ENCODE results near the gene CACHD1.
"Not testable (repeated sequence)": the region's sequence is repeated elsewhere in the genome, so short reads cannot be mapped to it uniquely, and the experiment has no call there.

The CACHD1 gene

GRCh38 chr1:64685217-64685616 is 215.3 kb downstream of the CACHD1 start:
- Mint-ChIP-seq H3K4me1 (no peaks in the 10 kb centered on the region), H3K36me3 (no peaks in the 10 kb centered on the region), H3K27me3 (no peaks in the 10 kb centered on the region), H3K4me3 (no peak overlapping the region), H3K9me3 (no peaks in the 10 kb centered on the region), H3K27ac (no peak overlapping the region)

DNA sequence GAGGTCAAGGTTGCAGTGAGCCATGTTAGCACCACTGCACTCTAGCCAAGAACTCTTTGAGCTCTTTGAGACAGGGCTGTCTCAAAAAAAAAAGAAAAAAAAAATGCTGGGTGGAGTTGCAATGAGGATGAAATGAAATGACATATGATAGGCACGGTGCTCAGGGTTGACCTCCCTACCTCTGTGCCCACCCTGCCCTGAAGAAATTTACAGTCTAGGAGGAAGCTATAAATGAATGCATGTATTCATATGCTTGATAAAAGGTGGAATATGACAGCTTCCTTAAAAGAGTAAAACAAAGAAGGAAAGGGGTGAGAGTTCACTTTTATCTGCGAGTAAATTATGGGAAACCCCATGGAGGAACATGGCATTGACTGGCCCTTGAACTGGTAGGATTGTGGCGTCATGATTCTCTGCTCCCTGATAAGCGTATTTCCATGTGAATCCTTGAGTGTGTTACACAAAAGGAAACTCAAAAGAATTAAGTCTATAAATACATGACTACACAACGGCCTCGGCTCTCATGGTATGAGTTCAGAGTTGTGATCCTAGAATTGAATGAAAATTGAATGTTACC is 215.9 kb downstream of the CACHD1 start:
- no peaks in the 10 kb centered on the region for H3K9me3 Mint-ChIP-seq
- H3K4me3 Mint-ChIP-seq: no peak overlapping the region
- no peak overlapping the region for H3K27ac Mint-ChIP-seq
- H3K4me1 Mint-ChIP-seq: no peaks in the 10 kb centered on the region
- H3K36me3 Mint-ChIP-seq: no peaks in the 10 kb centered on the region
- H3K27me3 Mint-ChIP-seq: no peaks in the 10 kb centered on the region

DNA sequence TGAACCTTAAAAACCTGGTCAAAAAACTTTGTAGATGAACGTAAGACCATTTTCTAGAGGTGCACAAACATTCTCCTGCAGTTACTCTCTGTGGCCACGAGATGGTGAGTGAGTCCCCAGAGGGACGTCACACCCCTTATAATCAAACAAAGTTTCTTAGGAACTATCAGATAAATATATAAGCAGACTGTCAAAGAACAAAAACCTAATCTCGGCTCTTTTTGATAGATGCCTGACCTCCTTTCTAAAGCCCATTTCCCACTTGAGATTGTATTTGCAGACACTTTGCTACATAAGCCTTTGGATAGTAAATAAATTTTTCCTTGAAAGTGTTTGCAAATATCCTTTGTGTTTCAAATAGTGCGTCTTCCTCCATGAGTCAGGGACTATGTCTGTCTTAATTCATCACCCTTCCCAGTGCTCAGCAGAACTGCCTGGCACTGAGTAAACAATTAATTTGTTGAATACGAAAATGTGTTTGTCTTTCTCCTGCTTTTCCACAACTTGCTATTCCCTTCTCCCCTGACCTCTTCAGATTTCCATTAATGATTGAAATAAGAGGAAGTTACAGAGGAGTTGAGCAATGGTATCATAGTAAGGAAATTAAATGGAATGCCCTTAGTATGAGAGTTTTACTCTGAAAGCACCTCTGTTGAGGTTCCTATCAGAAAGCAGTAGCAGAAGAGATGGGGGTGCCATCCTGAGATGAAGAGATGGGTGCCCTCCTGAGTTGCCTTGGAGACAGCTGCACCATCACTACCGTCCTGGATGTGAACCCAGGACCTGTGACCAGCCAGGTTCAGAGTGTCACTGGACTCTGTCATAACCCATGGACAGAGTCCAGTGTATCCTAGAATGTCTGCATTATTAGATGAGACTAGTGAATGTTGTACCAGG is 217.1 kb downstream of the CACHD1 start:
- Mint-ChIP-seq H3K4me3 (no peak overlapping the region), H3K27me3 (no peaks in the 10 kb centered on the region), H3K9me3 (no peaks in the 10 kb centered on the region), H3K4me1 (no peaks in the 10 kb centered on the region), H3K27ac (no peak overlapping the region), H3K36me3 (no peaks in the 10 kb centered on the region)

GRCh38 chr1:64687725-64688327 is 217.9 kb downstream of the CACHD1 start:
- Mint-ChIP-seq H3K36me3 (no peaks in the 10 kb centered on the region), H3K4me1 (no peaks in the 10 kb centered on the region)

DNA sequence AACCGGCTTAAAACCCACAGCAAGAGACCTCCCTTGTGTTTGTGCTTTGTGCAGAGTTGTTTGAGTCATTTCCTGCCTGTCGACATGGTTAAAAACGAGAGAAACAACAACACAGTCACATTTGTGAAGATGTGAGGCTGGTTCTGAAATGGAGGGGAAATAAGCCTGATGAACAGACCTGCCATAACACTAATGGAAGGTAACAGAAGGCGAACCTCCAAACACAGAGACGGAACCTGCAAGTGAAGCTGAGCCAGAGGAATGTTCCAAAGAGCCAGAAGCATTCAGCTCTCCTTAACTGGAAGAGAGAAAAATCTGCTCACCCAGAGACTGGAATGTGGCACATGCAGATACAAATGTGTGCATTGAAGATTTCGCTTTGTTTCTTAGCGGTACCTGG is 221.7 kb downstream of the CACHD1 start:
- H3K27ac Mint-ChIP-seq: no peak overlapping the region
- no peaks in the 10 kb centered on the region for H3K36me3 Mint-ChIP-seq
- H3K27me3 Mint-ChIP-seq: no peaks in the 10 kb centered on the region
- no peaks in the 10 kb centered on the region for H3K9me3 Mint-ChIP-seq
- no peaks in the 10 kb centered on the region for H3K4me1 Mint-ChIP-seq
- H3K4me3 Mint-ChIP-seq: no peak overlapping the region

More at GRCh38 chr1:64687725-64688327, 217.9 kb downstream of the CACHD1 start:
- H3K4me3 Mint-ChIP-seq: no peak overlapping the region
- no peak overlapping the region for H3K27ac Mint-ChIP-seq
- H3K27me3 Mint-ChIP-seq: no peaks in the 10 kb centered on the region
- no peaks in the 10 kb centered on the region for H3K9me3 Mint-ChIP-seq

DNA sequence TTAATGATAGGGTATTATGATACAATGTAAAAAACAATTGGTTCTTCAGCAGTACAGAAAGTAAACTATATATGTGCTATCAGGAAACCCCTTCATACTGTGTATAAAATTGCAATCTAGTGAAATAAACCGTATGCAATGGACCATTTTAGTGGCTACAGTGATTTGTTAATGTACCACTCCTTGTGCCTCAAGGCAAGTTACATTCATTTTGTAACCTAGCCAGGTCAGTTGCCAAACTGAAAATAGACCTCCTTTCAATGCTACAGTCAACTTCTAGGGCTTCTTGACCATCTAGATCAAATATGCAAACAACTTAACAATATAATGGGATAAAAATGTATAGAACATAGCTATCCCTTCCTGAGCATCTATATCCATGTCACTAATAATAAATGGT is 223.0 kb downstream of the CACHD1 start:
- Mint-ChIP-seq H3K36me3 (no peaks in the 10 kb centered on the region), H3K4me1 (no peaks in the 10 kb centered on the region), H3K4me3 (no peak overlapping the region), H3K27ac (no peak overlapping the region), H3K9me3 (no peaks in the 10 kb centered on the region), H3K27me3 (no peaks in the 10 kb centered on the region)

DNA sequence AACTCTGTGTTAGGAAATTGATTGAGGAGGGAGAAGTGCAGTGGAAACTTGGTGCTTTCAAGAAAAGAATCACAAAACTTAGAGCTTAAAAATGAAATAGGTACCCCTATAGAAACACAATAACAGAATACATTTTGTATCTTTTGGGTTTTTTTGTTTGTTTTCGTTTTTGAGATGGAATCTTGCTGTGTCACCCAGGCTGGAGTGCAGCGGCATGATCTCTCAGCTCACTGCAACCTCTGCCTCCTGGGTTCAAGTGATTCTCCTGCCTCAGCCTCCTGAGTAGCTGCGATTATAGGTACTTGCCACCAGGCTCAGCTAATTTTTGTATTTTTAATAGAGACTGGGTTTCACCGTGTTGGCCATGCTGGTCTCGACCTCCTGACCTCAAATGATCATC is 223.5 kb downstream of the CACHD1 start:
- Mint-ChIP-seq H3K4me3 (no peak overlapping the region), H3K27me3 (no peaks in the 10 kb centered on the region), H3K36me3 (no peaks in the 10 kb centered on the region), H3K4me1 (no peaks in the 10 kb centered on the region), H3K27ac (no peak overlapping the region), H3K9me3 (no peaks in the 10 kb centered on the region)

GRCh38 chr1:64696879-64697278 is 226.9 kb downstream of the CACHD1 start:
- H3K4me1 Mint-ChIP-seq: no peaks in the 10 kb centered on the region
- no peaks in the 10 kb centered on the region for H3K27me3 Mint-ChIP-seq
- no peaks in the 10 kb centered on the region for H3K9me3 Mint-ChIP-seq
- no peaks in the 10 kb centered on the region for H3K36me3 Mint-ChIP-seq
- H3K4me3 Mint-ChIP-seq: no peak overlapping the region
- no peak overlapping the region for H3K27ac Mint-ChIP-seq

- no peaks in the 10 kb centered on the region for H3K36me3 Mint-ChIP-seq
- no peaks in the 10 kb centered on the region for H3K4me1 Mint-ChIP-seq
- H3K9me3 Mint-ChIP-seq: no peaks in the 10 kb centered on the region
- no peak overlapping the region for H3K4me3 Mint-ChIP-seq
- peaks cover 4% of the 10 kb centered on the region for H3K27me3 Mint-ChIP-seq
- no peak overlapping the region for H3K27ac Mint-ChIP-seq
Measured at GRCh38 chr1:64699327-64699726, 229.4 kb downstream of the CACHD1 start.

DNA sequence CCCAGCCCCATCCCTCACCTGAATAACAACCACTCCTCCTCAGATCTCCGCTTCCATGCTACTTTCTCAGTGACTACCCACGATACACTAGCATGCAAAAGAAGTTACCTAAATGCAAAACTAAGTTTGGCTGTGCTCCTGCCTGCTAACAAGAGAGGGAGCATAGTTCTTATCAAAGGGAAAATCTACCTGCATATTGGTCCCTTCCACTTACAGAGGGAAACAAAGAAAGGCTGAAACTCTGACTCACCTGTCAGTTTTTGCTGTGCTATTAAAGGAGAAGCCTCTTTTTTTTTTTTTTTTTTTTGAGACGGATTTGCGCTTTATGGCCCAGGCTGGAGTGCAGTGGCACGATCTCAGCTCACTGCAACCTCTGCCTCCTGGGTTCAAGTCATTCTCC is 231.1 kb downstream of the CACHD1 start:
- no peaks in the 10 kb centered on the region for H3K36me3 Mint-ChIP-seq
- no peak overlapping the region for H3K27ac Mint-ChIP-seq
- no peaks in the 10 kb centered on the region for H3K4me1 Mint-ChIP-seq
- H3K27me3 Mint-ChIP-seq: peaks cover 4% of the 10 kb centered on the region
- H3K9me3 Mint-ChIP-seq: no peaks in the 10 kb centered on the region
- no peak overlapping the region for H3K4me3 Mint-ChIP-seq

DNA sequence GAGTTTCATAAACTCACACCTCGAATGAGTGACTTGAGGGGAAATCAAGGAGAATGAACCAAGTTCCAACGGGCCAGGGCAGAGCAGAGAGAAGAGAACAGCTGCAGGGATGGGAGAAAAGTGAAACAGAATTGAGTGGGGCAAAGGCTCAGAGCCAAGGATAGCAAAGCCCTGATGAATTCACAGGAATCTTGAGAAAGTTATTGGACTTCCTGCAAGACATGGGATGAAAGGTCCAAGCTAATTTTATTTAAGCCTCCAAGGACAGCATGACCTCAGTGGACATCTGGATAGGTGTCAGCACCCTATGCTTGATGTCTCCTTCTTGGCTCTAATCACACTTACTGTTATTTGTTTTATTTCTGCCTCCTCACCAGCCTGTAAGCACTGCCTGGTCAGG is 232.0 kb downstream of the CACHD1 start:
- peaks cover 4% of the 10 kb centered on the region for H3K27me3 Mint-ChIP-seq
- no peaks in the 10 kb centered on the region for H3K4me1 Mint-ChIP-seq
- H3K9me3 Mint-ChIP-seq: no peaks in the 10 kb centered on the region
- no peak overlapping the region for H3K27ac Mint-ChIP-seq
- H3K4me3 Mint-ChIP-seq: no peak overlapping the region
- no peaks in the 10 kb centered on the region for H3K36me3 Mint-ChIP-seq

DNA sequence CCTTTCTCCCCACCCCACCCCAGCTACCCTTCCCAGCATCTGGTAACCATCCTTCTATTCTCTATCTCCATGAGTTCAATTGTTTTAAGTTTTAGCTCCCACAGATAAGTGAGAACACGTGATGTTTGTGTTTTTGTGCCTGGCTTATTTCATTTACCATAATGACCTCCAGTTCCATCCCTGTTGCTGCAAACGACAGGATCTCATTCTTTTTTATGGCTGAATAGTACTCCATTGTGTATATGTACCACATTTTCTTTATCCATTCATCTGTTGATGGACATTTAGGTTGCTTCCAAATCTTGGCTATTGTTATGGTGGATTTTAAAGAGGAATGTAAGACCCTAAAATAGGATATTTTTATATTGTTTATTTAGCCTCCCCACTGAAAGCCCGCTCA is 232.7 kb downstream of the CACHD1 start:
- not testable (repeated sequence) for H3K36me3 Mint-ChIP-seq, H3K27ac Mint-ChIP-seq, H3K4me3 Mint-ChIP-seq, H3K4me1 Mint-ChIP-seq, H3K27me3 Mint-ChIP-seq, H3K9me3 Mint-ChIP-seq

GRCh38 chr1:64703600-64703999 is 233.7 kb downstream of the CACHD1 start:
- H3K4me3 Mint-ChIP-seq: no peak overlapping the region
- no peaks in the 10 kb centered on the region for H3K4me1 Mint-ChIP-seq
- no peaks in the 10 kb centered on the region for H3K36me3 Mint-ChIP-seq
- no peak overlapping the region for H3K27ac Mint-ChIP-seq
- no peaks in the 10 kb centered on the region for H3K9me3 Mint-ChIP-seq
- peaks cover 4% of the 10 kb centered on the region for H3K27me3 Mint-ChIP-seq

DNA sequence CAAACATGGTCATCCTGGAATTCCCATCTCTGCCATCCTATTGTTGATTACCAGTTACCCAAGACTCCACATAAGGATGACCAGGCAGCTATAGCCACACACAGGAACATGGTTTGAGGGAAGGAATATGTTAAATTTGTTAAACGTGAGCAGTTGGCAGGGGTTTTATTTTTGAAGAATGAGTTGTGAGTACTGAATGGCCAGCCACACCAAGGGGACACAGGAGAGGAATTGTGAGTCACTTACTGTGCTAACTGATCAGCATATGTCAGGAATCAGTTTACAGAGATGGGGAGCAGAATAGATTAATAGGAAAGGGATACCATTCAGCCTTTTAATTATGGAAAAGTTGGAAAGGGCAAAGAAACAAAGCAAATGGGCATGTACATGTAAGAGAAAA is 235.7 kb downstream of the CACHD1 start:
- no peaks in the 10 kb centered on the region for H3K4me1 Mint-ChIP-seq
- H3K9me3 Mint-ChIP-seq: no peaks in the 10 kb centered on the region
- H3K27me3 Mint-ChIP-seq: peaks cover 5% of the 10 kb centered on the region
- no peak overlapping the region for H3K27ac Mint-ChIP-seq
- no peaks in the 10 kb centered on the region for H3K36me3 Mint-ChIP-seq
- no peak overlapping the region for H3K4me3 Mint-ChIP-seq

DNA sequence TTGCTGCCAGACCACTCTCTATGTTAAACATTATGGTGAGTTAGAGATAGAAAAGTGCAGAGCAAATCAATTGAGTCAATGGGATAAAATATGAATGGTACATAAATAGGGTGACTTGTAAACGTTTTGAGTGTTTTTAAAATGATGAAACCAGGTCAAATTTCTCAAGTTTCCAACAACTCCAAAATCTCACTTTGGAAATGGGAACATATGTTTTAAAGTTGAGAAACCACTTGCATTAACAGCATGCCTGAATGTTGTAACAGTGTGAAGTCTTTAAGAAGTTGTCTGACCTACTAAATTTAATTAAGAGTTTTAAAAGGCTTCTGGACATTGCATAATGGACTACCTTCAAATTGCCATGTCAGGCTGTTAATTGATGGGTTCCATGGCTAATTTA is 241.3 kb downstream of the CACHD1 start:
- no peak overlapping the region for H3K4me3 Mint-ChIP-seq
- no peaks in the 10 kb centered on the region for H3K9me3 Mint-ChIP-seq
- no peaks in the 10 kb centered on the region for H3K4me1 Mint-ChIP-seq
- H3K36me3 Mint-ChIP-seq: no peaks in the 10 kb centered on the region
- peaks cover 3% of the 10 kb centered on the region for H3K27me3 Mint-ChIP-seq
- no peak overlapping the region for H3K27ac Mint-ChIP-seq

DNA sequence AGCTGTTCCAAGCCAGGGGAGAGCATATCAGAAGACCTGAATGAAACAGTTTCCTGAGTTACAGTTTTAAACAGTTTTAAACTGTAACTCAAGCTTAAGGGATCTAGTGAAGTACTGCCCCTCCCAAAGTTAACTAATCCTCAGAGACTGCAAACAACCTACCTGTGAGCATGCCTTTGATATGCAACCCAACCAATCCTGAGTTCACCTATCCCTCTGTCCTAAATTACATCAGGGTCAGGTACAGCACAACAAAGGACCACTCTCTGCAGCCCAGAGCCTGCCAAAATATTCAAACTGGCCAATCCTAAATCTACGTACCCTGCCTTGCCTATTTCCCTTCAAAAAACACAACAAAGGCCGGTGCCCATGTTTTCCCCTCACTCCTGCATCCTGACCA is 242.1 kb downstream of the CACHD1 start:
- Mint-ChIP-seq H3K4me3 (no peak overlapping the region), H3K4me1 (no peaks in the 10 kb centered on the region), H3K9me3 (no peaks in the 10 kb centered on the region), H3K27me3 (peaks cover 7% of the 10 kb centered on the region), H3K36me3 (no peaks in the 10 kb centered on the region), H3K27ac (no peak overlapping the region)
